ENCODE results near the gene CCDC7. TPM values are rescaled to one million over a fixed set of nuclear protein-coding genes. Genes with fewer than 3 reads are reported as not detected.
A peak's percentile ranks its signal among the peaks of the same experiment; 100 is the strongest.

The CCDC7 gene
- total RNA-seq, 1 donor from 2014 or later = 12.6 TPM

DNA sequence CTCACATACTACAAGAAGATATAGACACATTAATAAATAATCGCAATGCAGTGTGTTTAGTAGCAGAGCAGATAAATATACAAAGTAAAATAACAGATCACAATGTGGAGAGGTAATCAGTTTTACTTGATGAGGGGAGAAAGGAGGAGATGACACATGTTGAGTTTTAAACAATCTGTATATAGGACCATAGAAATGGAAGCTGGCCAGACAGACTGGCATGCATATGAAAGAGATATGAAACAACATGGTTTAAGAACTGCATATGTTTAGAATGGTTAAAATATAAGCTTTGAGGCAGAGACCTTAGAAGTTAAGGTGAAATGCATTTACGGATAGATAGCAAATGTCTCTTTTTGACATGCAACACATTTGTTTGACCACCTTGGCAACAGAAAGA is 19.8 kb upstream of the CCDC7 start:
- DNase-seq (ENCODE audit: extremely low spot score, unreplicated experiment) = no peak
- Mint-ChIP-seq H3K27me3 (ENCODE audit: unreplicated experiment) (peaks cover 47% of the 10 kb centered on the region), H3K36me3 (ENCODE audit: unreplicated experiment) (no peaks in the 10 kb centered on the region), H3K27ac (ENCODE audit: unreplicated experiment) (no peak overlapping the region), H3K4me3 (ENCODE audit: unreplicated experiment) (no peak overlapping the region), H3K9me3 (ENCODE audit: unreplicated experiment) (peaks cover 9% of the 10 kb centered on the region), H3K4me1 (ENCODE audit: unreplicated experiment) (no peaks in the 10 kb centered on the region)
- TF ChIP-seq, protein P1, sequence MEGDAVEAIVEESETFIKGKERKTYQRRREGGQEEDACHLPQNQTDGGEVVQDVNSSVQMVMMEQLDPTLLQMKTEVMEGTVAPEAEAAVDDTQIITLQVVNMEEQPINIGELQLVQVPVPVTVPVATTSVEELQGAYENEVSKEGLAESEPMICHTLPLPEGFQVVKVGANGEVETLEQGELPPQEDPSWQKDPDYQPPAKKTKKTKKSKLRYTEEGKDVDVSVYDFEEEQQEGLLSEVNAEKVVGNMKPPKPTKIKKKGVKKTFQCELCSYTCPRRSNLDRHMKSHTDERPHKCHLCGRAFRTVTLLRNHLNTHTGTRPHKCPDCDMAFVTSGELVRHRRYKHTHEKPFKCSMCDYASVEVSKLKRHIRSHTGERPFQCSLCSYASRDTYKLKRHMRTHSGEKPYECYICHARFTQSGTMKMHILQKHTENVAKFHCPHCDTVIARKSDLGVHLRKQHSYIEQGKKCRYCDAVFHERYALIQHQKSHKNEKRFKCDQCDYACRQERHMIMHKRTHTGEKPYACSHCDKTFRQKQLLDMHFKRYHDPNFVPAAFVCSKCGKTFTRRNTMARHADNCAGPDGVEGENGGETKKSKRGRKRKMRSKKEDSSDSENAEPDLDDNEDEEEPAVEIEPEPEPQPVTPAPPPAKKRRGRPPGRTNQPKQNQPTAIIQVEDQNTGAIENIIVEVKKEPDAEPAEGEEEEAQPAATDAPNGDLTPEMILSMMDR (IDR thresholded peaks at IDR 0.05) = no peak

DNA sequence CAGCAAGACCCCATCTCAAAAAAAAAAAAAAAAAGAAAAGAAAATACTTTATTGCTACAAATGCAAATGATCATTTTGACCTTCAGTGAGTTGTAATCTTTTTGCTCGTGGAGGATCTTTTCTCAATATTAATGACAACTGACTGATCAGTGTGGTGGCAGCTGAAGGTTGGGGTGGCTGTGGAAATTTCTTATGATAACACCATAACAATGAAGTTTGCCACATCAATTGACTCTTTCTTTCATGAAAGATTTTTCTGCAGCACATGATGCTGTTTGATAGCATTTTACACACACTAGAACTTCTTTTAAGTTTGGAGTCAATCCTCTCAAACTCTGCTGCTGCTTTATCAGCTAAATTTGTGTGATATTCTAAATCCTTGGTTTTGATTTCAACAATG is 12.4 kb upstream of the CCDC7 start:
- Mint-ChIP-seq H3K27me3 (ENCODE audit: unreplicated experiment) (peaks cover 56% of the 10 kb centered on the region), H3K4me3 (ENCODE audit: unreplicated experiment) (no peak overlapping the region), H3K27ac (ENCODE audit: unreplicated experiment) (no peak overlapping the region), H3K4me1 (ENCODE audit: unreplicated experiment) (no peaks in the 10 kb centered on the region), H3K36me3 (ENCODE audit: unreplicated experiment) (no peaks in the 10 kb centered on the region), H3K9me3 (ENCODE audit: unreplicated experiment) (peaks cover 8% of the 10 kb centered on the region)
- TF ChIP-seq, protein P1 (IDR thresholded peaks at IDR 0.05) = no peak
- DNase-seq (ENCODE audit: extremely low spot score, unreplicated experiment) = no peak

- H3K27ac Mint-ChIP-seq (ENCODE audit: unreplicated experiment) = no peak overlapping the region
- H3K27me3 Mint-ChIP-seq (ENCODE audit: unreplicated experiment) = peaks cover 66% of the 10 kb centered on the region
- TF ChIP-seq, protein P1 (IDR thresholded peaks at IDR 0.05) = no peak
- no peaks in the 10 kb centered on the region for H3K4me1 Mint-ChIP-seq (ENCODE audit: unreplicated experiment)
- H3K9me3 Mint-ChIP-seq (ENCODE audit: unreplicated experiment) = peaks cover 4% of the 10 kb centered on the region
- no peaks in the 10 kb centered on the region for H3K36me3 Mint-ChIP-seq (ENCODE audit: unreplicated experiment)
- no peak overlapping the region for H3K4me3 Mint-ChIP-seq (ENCODE audit: unreplicated experiment)
- no peak for DNase-seq (ENCODE audit: extremely low spot score, unreplicated experiment)
Observed at GRCh38 chr10:32436215-32436614, 9.7 kb upstream of the CCDC7 start.

DNA sequence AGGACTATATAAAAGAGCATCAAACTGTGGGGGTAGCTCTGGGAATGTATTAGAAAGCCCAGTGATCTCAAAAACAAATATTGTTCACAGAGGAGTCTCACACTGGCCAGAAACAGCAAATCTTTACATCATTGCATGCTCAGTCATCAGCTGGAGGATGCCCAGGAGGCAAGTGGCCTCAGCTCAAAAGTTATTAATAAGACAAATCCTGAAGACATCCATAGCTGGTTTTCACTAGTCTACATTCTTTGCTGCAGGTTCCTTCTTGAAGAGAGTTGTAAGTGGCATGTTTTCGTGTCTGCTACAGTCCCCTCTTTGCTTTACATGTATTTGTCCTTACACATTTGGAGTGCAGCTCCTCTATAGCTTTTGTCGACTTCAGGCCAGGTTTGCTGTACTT is 8.6 kb upstream of the CCDC7 start:
- no peak for DNase-seq (ENCODE audit: extremely low spot score, unreplicated experiment)
- Mint-ChIP-seq H3K36me3 (ENCODE audit: unreplicated experiment) (no peaks in the 10 kb centered on the region), H3K4me3 (ENCODE audit: unreplicated experiment) (no peak overlapping the region), H3K27me3 (ENCODE audit: unreplicated experiment) (peaks cover 67% of the 10 kb centered on the region), H3K4me1 (ENCODE audit: unreplicated experiment) (no peaks in the 10 kb centered on the region), H3K27ac (ENCODE audit: unreplicated experiment) (no peak overlapping the region), H3K9me3 (ENCODE audit: unreplicated experiment) (no peaks in the 10 kb centered on the region)
- TF ChIP-seq, protein P1 (IDR thresholded peaks at IDR 0.05) = no peak

- Mint-ChIP-seq H3K27ac (ENCODE audit: unreplicated experiment) (peak overlapping the region; percentile 99), H3K9me3 (ENCODE audit: unreplicated experiment) (peaks cover 5% of the 10 kb centered on the region), H3K4me3 (ENCODE audit: unreplicated experiment) (no peak overlapping the region), H3K27me3 (ENCODE audit: unreplicated experiment) (peaks cover 34% of the 10 kb centered on the region), H3K36me3 (ENCODE audit: unreplicated experiment) (peaks cover 2% of the 10 kb centered on the region), H3K4me1 (ENCODE audit: unreplicated experiment) (peaks cover 13% of the 10 kb centered on the region)
- DNase-seq (ENCODE audit: extremely low spot score, unreplicated experiment) = no peak
- TF ChIP-seq, protein P1 (IDR thresholded peaks at IDR 0.05) = no peak
Observed at GRCh38 chr10:32445036-32445435, 904 bp upstream of the CCDC7 start.
